HG02852 (cell line): ENCODE data around the gene ASPHD1.
"Not testable (repeated sequence)": the region's sequence is repeated elsewhere in the genome, so short reads cannot be mapped to it uniquely, and the experiment has no call there.

Experiments
- ATAC-seq: cut with Tn5 transposase; IDR thresholded peaks from one replicate; pipeline ENCODE4 v1.9.1; 2021; ENCODE audit warnings: mild to moderate bottlenecking, moderate library complexity; ENCODE audit not compliant: unreplicated experiment

ASPHD1 gene

DNA sequence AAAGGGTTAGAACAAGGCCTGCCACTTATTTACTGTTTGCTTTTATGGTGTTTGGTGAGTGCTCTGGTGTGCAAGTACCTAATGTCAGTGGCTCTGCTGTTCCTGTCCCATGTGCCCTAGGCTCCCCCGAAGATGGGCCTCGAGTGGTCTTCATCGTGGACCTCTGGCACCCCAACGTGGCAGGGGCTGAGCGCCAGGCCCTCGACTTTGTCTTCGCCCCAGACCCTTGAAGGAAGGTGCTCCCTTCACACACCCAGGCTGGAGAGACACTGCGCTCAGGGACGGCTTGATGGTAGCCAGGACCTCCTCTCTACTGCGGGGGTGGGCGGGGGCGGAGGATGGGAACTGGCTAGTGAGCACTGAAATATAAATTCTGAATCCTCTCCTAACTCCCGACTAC, 5.4 kb downstream of the ASPHD1 start:
- no peak for ATAC-seq

DNA sequence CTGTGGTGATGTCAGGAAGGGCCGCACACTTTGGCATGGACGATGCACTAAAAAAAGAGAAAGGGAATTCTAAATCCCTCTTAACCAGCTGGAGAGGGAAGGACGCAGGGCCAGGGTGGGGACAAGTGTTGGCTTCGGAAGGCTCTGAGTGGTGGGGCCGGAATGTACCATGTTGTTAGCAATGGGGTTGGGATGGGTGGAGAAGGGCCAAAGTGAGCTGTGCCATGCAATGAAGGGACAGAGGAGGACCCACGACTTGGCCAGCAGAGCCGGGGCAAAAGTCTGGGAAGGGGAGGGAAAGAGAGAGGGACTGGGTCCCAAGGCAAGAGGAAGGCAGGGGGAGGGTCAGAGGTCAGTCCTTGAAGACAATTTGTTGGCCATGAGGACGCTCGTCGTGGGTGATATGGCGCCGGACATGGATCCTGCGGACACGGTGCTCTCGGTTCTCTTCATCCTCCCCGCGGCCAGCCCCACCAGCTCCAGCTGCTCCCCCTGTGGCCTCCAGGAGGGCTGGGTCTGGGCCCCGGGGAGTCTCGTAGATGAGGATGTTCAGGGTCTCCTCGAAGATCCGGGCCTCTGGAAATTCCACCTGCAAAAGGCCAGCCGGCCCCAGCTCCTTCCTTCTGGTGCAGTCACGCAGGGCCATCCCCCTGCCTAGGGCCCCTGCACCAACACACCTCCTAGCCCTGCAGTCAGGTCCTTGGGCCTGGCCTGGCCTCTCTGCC, 6.4 kb downstream of the ASPHD1 start:
- no peak for ATAC-seq

DNA sequence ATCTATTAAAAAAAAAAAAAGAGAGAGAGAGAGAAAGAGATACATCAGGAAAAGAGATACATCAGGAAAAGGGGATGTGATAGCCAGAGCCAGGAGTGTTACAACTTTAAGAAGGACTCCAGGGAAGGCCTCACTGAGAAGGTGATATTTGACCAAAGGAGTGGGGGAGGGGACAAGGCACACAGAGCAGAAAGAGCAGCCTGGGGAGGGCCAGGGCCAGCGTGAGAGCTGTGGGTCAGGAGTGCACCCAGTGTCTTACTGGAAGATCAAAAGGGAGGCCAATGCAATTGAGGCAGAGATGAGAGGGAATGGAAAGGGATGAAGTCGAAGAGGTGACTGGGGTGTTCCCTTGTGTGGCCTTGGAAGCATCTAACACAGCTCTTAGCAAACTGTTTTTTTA, 7.7 kb downstream of the ASPHD1 start:
- ATAC-seq: no peak

DNA sequence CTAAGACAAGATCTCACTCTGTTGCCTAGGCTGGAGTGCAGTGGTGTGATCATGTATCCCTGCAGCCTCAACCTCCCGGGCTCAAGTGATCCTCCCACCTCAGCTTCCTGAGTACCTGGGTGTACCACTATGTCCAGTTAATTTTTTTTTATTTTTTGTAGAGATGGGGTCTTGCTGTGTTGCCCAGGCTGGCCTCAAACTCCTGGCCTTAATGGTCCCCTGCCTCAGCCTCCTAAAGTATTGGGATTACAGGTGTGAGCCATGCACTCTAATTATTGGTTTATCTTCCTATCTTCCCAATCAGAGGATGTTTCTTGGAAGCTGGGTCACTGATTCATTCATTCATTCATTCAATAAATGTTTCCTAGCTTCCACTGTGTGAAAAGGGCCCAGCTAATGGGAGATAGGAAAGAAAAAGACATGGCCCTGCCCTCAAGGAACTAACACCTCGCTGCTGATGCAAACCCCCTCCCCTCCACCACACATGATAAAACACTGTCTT, 8.5 kb downstream of the ASPHD1 start:
- no peak for ATAC-seq

DNA sequence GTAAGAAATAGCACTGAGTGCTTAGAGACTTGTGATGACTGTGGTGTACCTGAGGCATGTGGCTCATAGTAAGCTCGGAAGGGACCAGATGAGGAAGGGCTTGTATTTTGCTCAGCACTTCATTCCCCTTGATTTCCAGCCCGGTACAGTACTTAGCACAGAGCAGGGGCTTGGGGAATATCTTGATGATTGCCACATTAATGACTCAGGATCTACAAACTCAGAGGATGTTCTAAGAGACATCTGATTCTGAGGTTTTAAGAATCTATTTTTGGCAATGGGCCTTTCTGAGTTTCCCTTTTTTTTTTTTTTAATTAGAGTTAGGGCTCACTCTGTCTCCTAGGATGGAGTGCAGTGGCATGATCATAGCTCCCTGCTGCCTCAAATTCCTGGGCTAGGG, 9.1 kb downstream of the ASPHD1 start:
- ATAC-seq: no peak

DNA sequence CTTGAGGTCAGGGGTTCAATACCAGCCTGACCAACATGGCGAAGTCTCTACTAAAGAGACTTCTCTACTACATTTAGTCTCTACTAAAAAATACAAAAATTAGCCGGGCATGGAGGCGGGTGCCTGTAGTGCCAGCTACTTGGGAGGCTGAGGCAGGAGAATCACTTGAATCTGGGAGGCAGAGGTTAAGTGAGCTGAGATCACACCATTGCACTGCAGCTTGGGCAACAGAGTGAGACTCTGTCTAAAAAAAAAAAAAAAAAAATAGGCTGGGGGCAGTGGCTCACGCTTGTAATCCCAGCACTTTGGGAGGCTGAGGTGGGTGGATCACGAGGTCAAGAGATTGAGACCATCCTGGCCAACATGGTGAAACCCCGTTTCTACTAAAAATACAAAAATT, 9.6 kb downstream of the ASPHD1 start:
- not testable (repeated sequence) for ATAC-seq

DNA sequence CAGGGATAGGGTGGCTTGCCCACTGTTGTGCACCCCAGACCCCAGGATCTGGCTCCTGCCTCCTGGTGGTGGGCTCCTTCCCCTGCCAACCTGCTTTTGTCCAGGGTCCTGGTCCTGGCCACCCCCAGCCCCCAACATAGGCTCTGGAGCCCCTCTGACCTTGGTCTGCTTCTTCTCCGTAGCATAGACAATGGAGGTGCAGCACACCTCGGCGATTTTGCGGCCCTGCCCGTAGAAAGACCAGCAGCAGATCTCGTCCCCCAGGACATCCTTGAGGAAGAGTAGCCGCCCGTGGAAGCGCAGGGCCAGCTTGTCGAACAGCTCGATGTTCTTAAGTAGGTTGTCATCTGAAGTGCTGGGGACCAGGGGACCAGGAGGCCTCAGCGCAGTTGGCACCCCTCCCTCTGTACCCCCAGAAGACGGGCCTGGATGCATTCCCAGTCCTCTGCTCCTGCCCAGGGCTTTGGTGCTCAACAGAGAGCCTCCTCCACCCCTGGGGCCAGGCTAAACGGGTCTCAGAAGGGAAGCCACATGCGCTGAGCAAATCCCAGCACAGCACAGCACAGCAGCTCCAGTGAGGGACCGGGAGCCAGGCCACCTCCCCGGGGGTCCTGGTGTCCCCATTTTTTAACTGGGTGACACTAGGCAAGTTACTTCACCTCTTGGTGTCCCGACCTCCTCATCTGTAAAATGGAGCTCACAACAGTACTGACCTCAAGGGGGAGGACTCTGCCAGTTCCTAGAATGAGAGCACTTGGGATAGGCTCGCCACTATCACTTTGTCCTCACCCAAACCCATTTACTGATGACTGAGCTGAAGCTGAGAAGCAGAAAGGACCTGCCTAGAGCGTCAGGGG, 10.8 kb downstream of the ASPHD1 start:
- ATAC-seq: no peak

DNA sequence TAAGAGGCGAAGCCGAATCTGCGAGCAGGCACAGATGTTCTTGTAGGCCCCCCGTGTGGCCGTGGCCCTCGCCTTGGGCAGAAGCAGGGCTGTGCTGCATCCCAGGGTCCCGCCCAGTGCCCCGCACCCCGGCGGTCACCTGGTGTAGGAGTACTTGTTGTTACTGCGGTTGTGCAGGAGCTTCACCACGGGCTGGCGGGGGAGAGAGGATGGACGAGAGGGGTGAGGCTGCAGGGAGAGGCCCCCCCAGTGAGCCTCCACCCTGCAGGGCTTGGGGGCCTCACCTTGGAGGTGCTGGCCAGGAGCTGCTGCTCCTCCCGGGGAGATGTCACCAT, 11.4 kb downstream of the ASPHD1 start:
- ATAC-seq: no peak

DNA sequence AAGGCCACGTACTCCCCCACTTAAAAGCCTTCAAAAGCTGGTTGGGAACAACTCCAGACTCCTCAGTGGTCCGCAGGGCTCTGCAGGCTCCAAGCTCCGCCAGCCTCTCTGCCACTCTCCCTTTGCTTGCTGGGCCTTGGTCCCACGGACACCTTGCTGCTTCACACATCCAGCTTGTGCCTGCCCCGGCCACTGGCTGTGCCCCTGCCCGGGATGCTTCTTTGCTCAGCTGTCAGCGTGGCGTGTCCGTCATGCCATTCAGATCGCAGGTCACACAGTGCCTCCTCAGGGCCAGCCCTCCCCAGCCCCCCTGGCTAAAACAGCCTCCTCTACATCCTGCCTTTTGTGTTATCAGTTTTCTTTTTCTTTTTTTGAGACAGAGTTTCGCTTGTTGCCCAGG, 11.8 kb downstream of the ASPHD1 start:
- ATAC-seq: no peak

DNA sequence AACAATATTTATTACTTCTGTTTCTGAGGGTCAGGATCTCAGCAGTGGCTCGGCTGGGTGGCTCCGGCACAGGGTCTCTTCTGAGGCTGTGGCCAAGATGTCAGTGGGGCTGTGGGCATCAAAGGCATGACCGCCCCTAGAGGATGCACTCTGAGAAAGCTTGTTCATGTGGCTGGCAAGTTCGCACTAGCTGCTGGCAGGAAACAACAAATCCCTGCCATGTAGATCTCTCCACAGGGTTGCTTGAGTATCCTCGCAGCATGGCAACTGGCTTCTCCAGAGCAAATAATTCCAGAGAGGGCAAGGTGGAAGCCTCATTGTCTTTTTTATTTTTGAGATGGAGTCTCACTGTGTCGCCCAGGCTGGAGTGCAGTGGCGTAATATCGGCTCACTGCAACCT, 13.2 kb downstream of the ASPHD1 start:
- no peak for ATAC-seq

DNA sequence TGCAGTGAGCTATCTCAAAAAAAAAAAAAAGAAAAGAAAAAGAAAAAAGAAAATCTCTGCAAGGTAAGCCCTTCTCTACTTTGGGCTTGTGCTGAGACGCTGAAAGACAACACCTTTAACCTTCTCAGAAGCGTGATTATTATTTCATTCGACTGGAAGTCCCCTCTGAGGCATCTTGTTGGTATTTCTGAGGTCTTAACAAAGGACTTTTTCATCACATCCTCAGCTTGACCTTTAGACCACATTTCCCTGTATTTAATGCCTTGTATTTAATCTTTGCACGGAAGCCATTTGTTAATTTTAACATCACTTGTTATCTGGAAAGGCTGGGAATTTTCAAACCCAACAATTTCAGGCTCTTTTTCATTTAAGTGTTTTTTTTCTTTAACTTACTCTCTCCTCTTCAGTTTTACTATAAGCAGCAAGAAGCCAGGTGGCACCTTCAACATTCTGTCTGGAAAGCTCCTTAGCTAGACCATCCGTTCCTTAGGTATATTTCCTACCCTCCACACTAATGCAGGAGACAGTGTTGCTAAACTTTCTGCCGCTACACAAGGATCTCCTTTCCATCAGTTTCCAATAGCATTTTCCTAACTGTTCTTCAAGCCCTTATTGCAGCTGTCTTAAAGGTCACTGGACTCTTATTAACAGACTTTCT, 15.4 kb downstream of the ASPHD1 start:
- no peak for ATAC-seq

DNA sequence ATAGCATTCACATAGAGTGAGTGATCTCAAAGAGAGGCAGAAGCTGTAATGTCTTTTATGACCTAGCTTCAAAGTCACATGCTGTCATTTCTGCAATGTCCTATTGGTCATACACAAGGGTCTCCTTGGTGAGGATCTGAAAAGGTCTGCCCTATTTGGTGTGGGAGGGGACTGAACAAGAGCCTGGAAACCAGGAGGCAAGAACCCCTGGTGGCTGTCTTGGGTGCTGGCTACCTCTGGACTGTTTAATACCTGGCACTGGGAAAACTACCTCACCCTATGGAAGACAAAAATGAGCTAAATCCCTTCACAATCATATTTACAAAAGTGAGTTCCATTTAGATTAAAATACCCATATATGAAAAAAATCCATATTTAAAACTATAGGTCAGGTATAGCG, 16.7 kb downstream of the ASPHD1 start:
- no peak for ATAC-seq

DNA sequence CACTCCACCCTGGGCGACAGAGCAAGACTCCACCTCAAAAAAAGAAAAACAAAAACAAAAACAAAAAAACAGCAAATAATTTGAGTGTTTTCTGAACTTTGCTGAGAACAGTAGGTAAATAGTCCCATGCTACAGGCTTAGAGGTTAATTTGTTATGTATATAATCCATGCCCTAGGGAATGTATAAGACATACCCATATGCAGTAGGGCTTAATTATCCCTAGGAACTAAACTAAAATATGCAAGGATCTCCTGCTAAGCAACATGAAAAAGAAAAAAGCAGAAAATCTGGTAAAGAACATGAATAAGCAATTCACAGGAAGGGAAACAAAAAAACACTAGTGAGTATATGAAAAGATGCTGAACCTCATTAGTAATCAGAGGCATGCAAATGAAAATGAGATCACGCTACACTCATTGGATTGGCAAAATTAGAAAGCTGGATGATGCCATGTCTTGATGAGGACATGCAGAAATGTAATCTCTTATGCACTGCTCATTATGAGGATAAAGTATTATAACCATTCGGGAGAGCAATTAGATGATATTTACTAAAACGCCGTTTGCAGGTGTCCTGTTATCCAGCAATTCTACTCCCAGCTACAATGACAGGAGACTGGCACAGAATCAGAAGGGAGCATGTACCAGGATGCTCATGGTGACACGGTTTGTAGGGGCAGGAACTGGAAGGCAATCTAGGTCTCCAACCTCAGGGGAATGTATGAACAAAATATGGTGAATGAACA, 20.2 kb downstream of the ASPHD1 start:
- no peak for ATAC-seq

DNA sequence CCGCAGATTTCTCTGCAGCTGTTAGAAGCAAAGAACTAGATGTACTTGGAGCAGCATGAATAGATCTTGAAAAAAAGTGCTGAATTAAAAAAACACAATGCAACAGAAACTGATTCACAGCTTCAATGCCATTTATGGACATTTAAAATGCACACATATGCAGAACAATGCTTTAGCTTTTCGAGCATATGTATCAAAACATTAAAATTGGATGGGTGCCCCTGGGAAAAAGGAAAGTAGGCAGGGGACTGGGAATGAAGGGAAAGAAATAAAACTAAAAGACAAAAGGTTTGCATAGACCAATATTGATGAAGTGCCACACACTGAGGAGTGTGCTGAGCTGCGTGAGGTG, 20.7 kb downstream of the ASPHD1 start:
- ATAC-seq: no peak

DNA sequence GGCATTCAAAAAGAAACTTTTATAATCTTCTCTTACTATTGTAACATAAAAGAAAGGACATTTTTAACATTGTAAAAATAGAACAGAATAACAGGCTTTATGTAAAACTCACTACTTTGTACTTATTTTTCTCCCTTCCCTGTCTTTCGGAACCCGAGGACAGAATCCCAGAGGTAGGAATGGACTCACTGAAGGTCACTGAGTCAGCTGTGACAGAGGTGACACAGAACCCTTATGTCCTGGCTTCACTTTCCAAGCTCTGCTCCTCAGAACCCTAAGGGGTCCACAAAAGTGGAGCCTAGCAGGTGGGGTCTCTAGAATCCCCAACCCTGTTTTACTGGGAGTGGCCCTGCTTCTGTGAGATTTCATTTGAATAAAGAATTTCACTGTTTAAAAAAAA, 22.0 kb downstream of the ASPHD1 start:
- ATAC-seq: no peak

DNA sequence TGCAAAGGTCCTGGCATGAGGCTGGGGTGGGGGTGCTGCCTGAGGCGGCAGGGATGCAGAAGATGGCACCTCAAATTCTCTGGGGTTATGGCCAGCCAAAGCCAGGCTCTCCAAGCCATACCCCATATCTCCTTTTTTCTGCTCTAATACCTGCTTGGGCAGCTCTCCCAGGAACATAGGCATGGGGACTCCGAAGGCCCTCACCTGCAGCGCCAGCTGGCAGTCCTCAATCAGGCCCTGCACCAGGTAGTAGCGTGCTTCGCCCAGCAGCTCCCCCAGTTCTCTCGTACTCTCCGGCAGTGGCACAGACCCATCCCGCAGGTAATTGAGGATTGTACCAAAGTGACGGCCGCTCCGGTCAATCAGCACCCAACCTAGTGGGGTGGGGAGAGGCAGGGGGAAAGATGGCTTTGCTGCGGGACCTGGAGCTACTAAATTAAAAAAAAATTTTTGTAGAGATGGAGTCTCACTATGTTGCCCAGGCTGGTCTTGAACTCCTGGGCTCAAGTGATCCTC, 22.8 kb downstream of the ASPHD1 start:
- no peak for ATAC-seq

DNA sequence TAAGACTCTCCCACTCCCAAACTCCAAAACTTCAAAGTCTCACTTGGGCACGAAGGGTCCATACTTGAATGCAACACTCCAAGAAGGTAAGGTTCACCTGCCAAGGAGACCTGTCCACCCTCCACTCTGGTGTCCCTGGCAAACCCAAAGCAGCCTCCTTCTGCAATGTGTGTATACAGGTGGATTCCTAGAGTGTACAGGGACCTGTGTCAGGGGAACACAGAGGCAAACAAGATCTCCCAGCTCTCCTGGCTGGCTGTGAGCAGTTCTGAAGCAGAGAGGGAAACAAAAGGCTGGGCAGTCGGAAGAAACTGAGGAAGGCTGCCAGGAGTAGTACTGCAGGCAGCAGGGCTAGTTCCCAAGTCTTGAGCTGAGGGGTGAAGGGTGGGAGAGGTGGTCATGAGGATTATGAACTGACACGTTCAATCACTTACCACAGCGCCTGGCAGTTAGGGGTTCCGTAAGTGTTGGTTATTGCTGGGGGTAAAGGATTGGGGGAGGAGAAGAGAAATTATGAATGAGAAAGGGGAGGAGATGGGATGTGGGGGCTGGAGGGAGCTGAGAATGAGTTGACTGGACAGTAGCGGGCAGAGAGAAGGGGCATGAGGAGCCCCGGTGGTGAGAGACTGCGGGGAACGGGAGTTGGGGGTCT, 24.9 kb downstream of the ASPHD1 start:
- ATAC-seq: no peak

DNA sequence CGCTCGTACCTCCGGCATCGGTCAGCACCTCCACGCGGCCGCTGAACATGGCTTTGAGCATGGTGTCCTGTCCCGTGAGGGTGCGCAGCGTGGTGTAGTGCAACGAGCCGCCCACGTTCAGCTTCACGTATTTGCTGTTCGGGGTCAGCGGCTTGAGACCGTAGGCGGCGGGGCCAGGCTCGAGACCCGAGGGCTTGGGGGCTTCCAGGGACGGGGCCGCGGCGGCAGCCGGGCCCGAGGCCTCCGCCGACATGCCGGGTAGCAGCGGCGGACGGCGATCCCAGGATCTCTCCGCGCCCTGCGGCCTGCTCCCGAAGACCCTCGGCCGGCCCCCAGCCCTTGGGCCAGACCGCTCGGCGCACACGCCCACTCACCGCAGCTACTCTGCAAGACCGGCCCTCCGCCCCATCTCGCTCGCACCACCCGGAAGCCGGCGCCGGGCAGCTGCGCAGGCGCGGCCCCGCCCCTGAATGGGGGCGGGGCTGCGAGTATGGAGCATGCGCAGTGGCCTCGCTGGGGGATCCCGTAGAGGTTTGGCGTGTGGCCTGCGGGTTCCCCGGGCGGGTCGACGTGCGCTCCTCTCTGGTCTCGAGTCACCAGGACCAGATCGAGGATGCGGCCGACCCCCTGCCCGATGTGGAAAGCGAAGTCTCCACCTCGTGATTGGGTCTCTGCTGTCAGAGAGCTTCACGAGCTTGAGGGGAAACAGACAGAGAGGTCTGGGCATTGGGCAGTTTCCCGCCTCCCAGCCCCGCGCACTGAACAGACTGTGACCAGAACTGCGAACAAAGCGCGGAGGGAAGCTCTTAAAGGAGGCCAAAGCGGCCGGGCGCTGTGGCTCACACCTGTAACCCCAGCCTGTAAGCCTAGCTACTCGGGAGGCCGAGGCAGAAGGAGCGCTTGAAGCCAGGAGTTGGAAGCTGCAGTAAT, 25.8 kb downstream of the ASPHD1 start, which contains the start of gene KCTD13:
KCTD13 (minus strand) TSS at position 446 of the 930 bp plus-strand sequence; CDS start at position 253, 193 bp downstream.
- ATAC-seq: peak; percentile 75

DNA sequence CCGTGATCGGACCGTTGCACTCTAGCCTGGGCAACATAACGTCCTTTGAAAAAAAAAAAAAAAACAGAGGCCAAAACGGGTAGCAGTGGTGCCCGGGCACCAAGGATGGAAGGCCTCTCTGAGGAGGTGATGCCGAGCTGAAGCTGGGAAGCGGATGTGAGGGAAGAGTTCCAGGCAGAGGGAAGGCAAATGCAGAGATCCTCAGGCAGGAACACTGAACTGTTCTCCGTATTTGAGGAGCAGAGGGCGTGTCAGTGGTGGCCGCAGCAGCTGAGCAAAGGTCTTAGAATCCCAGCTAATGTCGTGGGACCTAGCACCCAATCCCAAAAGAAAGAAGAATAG, 26.4 kb downstream of the ASPHD1 start:
- ATAC-seq: no peak
